GM20000 (cell line): ENCODE results near the gene DYSF.

Experiments
- DNase-seq: peaks from one replicate; pipeline ENCODE4 v3.0.0; 2012; ENCODE audit warnings: low spot score
- TF ChIP-seq, protein P1 (sequence below): IDR thresholded peaks from 2 replicates; pipeline ENCODE4 v1.5.1; 2012; ENCODE audit warnings: mild to moderate bottlenecking, control low read depth; ENCODE audit errors: extremely low read depth, missing control alignments

The DYSF gene

DNA sequence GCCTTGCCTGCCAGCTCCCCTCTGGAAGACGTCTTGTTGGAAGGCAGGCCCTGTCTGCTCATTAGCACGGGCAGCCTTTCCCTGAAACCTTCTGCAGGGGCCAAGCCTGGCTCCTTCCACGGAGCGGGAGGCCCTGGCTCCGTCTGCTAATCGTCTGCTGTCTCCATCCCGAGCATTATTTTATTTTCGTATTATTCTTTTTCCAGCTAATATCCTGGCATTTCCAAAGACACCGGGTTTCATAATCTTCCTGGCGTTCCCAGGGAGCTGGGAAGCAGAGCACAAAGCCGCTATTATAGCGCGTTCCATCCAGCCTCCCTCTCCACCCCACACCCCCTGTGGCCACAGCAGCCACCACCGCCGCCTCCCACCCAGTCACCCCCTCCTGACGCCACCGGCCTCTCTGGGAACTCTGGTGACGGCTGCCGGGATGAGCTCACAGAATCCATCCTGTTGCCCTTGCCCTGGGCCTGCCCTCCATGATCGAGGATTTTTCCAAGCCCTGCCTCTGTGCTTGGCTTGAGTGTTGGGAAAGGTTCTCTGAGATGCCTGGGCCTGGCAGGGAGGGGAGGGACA is 125.5 kb downstream of the DYSF start:
- TF ChIP-seq, protein P1, sequence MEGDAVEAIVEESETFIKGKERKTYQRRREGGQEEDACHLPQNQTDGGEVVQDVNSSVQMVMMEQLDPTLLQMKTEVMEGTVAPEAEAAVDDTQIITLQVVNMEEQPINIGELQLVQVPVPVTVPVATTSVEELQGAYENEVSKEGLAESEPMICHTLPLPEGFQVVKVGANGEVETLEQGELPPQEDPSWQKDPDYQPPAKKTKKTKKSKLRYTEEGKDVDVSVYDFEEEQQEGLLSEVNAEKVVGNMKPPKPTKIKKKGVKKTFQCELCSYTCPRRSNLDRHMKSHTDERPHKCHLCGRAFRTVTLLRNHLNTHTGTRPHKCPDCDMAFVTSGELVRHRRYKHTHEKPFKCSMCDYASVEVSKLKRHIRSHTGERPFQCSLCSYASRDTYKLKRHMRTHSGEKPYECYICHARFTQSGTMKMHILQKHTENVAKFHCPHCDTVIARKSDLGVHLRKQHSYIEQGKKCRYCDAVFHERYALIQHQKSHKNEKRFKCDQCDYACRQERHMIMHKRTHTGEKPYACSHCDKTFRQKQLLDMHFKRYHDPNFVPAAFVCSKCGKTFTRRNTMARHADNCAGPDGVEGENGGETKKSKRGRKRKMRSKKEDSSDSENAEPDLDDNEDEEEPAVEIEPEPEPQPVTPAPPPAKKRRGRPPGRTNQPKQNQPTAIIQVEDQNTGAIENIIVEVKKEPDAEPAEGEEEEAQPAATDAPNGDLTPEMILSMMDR = no peak
- no peak for DNase-seq

DNA sequence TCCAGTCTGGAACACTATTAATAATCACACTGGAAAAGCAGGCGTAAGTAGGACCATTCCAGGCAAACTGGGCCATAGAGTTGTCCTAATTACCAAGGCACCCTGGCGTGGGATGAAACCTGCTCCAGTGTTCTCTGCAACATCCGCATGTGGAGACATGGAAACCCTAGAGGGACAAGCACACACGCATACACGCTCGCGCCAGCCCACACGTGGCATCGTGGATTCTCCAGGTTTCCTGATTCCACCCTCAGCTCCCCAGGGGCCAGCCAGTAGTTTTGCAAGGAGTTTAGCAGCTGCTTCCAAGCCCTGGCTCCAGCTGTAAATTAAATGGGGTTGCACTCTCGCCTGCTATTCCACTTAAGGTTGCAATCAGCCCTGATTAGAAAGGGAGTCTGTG is 127.7 kb downstream of the DYSF start:
- TF ChIP-seq, protein P1 = no peak
- no peak for DNase-seq

DNA sequence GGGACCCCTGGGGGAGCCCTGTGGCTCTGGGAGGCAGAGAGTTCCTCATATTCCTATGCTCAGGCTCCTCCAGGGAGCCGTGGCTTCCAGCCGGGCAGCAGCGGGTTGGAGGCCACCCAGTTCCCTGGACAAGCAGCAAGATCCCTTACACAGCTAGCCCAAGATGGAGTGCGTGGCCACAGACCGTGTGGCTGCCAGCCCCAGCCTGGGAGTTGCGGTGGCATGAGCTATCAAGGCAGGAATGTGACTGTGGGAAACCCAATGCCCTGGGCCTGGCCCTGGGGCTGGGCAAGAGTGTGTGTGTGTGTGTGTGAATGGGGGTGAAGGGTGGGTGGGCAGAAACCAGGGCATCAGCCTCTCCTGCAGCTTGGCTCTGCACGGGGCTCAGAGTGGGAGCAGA is 130.5 kb downstream of the DYSF start:
- TF ChIP-seq, protein P1 = no peak
- DNase-seq = no peak

DNA sequence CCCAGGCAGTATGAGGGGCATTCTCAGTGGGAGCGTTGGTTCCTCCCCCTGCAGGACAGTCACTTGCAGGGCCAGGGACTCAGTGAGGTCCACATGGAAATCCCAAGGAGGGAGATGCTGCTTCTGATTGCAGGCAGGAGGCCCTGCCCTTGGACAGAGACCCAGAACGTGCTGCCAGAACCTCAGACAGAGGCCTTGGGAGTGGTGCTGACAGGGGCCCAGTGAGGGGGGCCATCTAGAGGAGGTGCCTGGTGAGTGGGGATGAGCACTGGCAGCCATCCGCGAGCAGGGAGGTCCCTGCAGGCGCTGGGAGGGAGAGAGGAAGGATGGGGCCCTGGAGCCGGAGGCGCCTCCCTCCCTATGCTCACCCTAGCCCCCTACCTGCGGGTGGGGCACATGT is 133.1 kb downstream of the DYSF start:
- no peak for DNase-seq
- TF ChIP-seq, protein P1 = no peak

DNA sequence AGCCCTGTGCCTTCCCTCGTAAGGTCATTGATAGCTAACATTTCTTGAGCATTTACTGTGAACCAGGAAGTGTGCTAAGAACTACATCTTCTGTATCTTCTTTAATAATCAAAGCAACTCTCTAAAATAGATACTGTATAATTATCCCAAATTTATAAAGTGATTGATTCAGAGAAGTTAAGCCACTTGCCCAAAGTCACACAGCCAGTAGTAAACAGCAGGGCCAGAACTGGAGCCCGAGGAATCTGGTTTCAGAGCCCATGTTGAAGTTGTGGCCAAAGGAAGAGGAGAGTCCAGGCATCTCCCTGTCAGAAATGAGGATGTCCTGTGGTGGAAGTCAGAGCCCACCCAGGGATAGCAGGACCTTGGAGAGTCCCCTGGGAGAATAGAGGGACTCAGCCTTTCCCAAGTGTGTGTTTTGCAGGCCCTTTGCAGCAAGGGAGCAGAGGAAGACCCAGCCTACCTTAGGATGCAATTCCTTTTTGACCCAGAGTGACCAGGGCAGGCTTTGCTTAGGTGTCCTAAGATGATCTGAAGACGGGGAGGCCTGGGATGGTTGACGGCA is 134.2 kb downstream of the DYSF start:
- TF ChIP-seq, protein P1 = no peak
- no peak for DNase-seq

DNA sequence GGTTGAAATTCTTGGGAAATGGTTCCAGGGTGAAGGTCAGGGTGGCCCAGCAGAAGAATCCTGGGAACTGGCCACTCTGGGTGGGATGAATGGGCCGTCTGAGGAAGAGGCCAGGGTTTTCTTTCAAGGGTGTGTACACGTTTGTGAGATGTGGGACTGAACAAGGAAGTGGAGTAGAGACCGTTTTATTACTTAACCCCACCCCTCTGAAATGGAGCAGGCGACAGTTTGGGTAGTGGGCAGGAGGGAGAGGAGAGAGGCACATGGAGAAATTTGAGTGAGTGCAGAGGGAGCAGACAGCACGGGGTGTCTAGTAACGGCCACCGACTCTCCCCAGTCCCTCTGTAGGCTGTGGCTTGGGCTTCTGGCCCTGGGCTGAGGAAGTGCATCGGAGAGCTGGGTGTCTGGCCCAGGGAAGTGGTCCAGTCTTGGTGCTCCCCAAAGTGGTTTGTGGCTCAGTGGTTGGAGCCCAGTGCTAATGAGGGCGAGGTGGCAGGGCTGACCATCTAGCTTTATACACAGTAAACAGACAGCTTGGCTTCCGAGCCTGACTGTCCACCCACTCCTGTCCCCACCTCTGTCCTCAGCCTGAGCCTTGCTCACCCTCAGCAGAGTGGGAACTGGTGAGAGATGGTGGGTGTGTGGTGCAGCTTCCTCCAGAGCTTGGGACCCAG is 135.3 kb downstream of the DYSF start:
- DNase-seq = no peak

DNA sequence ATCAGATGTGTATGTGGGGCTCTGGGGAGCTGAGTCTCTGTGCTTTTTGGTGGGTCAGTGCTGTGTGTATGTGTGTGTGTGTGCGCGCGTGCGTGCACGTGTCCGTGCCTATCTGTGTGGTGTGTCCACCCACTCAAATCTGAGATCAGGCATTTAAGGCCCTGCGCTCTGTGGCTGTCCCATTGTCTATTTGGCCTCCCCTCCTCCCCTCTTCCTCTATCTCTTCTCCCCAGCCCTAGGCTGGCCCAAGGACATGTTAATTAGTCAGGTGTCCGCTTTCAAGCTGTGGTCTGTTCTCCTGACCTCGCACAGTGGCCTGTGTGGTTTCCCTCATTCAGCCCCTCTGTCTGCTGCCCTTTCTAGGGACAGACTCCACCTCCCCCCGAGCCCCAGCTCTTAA is 136.4 kb downstream of the DYSF start:
- DNase-seq = no peak
- TF ChIP-seq, protein P1 = no peak

More for the DNA sequence above, 135.3 kb downstream of the DYSF start:
- TF ChIP-seq, protein P1 = no peak
